ENCODE results near the gene BMPR1B.

- TF ChIP-seq POLR2AphosphoS5 (IDR thresholded peaks at IDR 0.05) (no peak), CTCF (IDR thresholded peaks at IDR 0.05) (no peak), POLR2A (IDR thresholded peaks at IDR 0.05) (no peak)
Measured at GRCh38 chr4:94764069-94764468, 6.3 kb downstream of the BMPR1B start.

All from prostate gland (tissue), 2 donors.